Measurements from ENCODE around the gene TMEM176A. TPM values are rescaled to one million over a fixed set of nuclear protein-coding genes. Genes with fewer than 3 reads are reported as not detected.

Gene TMEM176A
- total RNA-seq, 1 donor from 2014 or later, result not detected

- no peak for DNase-seq
Measured at GRCh38 chr7:150820148-150820547, 19.6 kb downstream of the TMEM176A start.

- no peak for DNase-seq
Measured at GRCh38 chr7:150820578-150821198, 20.1 kb downstream of the TMEM176A start.

- DNase-seq, result no peak
Measured at GRCh38 chr7:150823043-150823442, 22.5 kb downstream of the TMEM176A start.

- no peak for DNase-seq
Measured at GRCh38 chr7:150823484-150824126, 23.0 kb downstream of the TMEM176A start.

DNA sequence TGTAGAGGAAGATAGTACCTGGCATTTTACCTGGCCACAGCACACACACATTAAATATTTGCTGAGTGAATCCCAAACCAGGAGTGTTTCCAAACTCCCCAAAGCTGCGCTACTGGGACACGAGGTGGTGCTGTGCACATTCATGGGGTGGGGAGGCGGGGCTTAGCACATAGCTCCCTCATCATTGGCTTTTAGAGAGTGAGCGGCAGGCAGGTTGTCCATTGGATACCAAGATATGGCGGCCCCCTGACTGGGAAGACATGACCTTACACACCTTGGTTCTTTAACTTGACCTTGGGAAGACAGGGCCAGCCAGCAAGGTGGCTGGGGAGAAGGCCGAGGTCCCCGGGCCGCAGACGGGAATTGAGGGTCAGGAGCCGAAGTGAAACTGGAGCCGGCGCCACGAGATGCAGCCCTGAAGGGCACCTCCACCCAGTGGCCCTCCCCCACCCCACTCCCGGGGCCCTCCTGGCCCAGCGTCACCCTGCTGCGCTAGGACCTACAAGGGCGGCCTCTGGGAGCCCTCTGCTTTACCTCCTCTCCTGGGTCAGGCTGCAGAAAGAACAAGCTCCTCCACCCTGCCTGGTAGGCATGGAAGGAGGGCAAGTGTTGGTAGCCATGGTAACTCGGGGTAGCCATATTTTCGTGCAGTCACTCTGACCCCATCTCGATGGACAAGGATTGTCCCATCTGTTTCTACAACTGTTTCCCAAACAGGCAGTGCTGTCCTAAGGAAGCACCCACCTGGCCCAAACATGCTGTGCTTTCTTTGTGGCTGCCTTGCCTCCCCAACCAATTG is 24.0 kb downstream of the TMEM176A start:
- no peak for DNase-seq

DNA sequence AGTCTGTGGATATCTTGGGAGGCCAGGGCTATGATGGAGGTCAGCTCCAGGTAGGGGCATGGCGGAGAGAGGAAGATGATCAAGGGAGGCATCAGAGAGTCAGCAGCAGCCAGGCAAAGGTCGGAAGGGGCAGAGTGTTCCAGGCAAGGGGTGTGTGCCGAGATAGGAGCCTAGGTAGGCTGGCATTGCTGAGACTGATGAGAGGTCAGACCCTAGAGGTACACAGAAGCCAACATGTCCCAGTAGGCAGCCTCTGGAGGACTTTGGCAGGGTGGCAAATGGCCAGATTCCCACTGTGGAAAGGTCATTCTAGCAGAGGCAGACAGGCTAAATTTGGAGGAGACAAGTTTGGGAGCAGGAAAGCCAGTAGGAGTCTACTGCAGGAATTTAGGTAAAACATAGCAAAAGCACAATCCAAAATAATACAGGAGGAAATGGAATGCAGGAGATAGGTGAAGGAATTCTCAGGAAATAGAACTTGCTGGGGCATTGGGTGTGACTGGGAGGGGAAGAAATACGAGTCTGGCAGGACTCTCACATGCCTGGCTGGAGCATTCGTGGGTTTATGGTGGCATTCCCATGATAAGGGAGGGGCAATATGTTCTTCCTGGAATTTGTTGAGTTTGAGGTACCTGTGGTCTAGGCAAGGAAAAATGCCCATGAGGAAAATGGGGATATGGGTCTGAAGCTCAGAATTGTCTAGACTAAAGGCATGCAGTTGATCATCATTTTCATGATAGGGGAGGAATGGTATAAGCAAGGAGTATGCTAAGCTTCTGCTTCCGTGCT is 25.7 kb downstream of the TMEM176A start:
- no peak for DNase-seq

- no peak for DNase-seq
Measured at GRCh38 chr7:150828384-150828783, 27.8 kb downstream of the TMEM176A start.

GRCh38 chr7:150829426-150829825 is 28.9 kb downstream of the TMEM176A start:
- no peak for DNase-seq

- DNase-seq, result no peak
Measured at GRCh38 chr7:150830937-150831336, 30.4 kb downstream of the TMEM176A start.

GRCh38 chr7:150831851-150832250 is 31.3 kb downstream of the TMEM176A start:
- no peak for DNase-seq

GRCh38 chr7:150835019-150835418 is 34.5 kb downstream of the TMEM176A start:
- DNase-seq, result no peak

GRCh38 chr7:150835702-150836280 is 35.2 kb downstream of the TMEM176A start:
- no peak for DNase-seq

GRCh38 chr7:150838965-150839650 is 38.5 kb downstream of the TMEM176A start:
- no peak for DNase-seq

GRCh38 chr7:150842018-150842417 is 41.4 kb downstream of the TMEM176A start:
- no peak for DNase-seq

DNA sequence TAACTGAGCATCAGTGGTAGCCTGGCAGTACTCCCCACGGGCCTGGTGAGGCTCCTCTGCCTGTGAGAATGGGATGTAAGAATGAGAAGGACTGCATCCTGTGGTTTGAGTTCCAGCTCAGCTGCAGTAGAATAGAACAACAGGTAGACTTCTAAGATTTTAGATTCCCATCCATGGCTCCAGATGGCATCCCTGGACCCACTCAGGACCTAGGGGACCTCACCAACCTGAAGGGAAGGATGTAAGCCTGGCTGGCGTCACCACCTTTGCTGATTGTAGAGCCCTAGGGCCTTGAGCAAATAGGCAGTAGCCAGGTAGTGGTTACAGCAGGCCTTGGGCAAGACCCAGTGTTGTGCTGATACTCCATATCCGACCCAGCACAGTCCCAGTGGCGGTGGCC is 42.1 kb downstream of the TMEM176A start:
- no peak for DNase-seq

DNA sequence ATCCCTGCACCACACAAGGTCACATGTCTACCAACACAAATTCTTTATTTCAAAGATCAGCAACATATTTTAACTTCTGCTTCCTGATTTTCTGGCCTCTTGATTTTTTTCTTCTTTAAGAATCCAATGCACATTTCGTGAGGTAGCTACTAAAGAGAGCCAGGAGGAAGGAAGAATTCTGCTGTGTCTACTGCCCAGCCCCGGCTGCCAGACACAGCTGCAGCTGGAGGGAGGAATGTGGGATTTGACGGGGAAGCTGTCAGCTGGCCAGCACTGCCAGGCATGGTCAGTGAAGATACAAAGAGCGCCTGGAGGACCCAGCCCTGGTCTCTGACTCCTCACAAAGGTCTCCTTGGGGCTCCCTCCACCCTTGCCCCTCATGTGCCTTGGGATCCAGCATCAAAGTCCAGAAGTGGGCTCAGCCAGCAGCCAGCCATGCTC is 44.9 kb downstream of the TMEM176A start:
- no peak for DNase-seq

DNA sequence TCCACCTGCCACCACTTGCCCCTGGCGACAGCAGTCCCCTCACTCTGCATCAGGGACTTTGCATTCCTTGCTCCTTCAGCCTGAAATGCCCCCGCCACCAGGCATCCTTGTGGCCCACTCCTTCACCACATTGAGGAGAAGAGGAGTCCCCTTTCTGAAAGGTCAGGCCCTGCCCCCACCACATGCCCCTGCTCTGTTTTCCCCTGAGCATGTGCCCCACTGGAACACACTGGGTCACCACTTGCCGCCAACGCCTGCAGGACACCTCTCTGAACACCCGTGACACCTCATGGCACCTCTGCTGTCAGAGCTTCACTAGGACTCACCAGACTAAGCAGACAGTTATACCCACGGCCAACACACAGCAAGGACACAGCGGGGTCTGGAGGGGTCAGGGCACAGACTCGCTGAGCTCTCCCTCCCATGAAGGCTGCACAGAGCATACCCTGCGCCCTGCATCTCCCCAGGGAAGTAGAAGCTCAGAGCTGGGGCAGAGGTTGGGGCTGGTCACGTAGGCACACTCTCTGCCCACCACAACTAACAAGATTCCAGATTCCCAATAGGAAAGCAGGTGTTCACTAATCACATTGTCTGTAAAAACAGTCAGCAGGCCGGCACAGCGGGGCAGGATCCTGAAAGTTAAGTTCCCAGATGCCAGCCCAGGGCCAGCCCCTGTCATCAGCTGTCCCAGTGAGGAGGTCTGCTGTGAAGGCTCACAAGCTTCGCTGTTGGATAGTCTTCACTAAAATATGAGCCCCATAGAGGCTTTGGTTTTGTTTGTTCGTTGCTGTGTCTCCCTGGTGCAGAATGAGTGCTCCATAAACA is 45.9 kb downstream of the TMEM176A start:
- no peak for DNase-seq

GRCh38 chr7:150847536-150847935 is 47.0 kb downstream of the TMEM176A start:
- DNase-seq, result no peak

GRCh38 chr7:150848111-150848510 is 47.5 kb downstream of the TMEM176A start:
- DNase-seq, result no peak

DNA sequence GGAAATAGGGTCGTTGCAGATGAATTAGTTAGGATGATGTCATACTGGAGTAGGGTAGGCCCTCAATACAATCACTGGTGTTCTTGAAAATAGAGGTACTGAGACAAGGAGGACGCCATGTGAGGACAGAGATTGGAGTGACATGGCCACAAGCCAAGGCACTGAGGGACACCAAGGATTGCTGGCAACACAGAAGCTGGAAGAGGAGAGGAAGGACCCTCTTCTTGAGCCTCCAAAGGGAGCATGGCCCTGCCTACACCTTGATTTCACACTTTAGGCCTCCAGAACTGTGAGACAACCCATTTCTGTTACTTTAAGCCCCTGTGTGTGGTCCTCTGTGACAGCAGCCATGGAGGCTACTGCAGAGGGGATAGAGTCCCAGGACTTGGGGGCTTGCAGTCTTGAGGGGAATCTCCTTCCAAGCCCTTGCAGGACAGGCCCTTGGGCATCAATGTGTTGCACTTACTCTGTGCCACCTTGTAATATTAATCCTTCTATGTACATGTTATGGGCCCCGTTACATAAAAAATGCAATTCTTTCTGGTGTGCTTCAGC is 48.1 kb downstream of the TMEM176A start:
- no peak for DNase-seq

Measured in dermis blood vessel endothelial cell (primary cell).